ENCODE results near the gene NCCRP1.

GRCh38 chr19:39164289-39164688, 32.5 kb upstream of the NCCRP1 start:
- TF ChIP-seq CTCF (IDR thresholded peaks at IDR 0.05) = no peak
- TF ChIP-seq EZH2 (IDR thresholded peaks at IDR 0.05) = no peak
- TF ChIP-seq EZH2phosphoT487 (IDR thresholded peaks at IDR 0.05) = no peak
